GM15510 (cell line): Measurements from ENCODE around the gene OR52B6.

ENCODE experiments used
- POLR2A ChIP-seq: IDR thresholded peaks from 3 replicates; pipeline ENCODE4 v1.6.1; 2011; ENCODE audit warnings: borderline replicate concordance; ENCODE audit not compliant: insufficient read length; ENCODE audit errors: extremely low read depth

The OR52B6 gene

GRCh38 chr11:5575152-5575551, 5.5 kb upstream of the OR52B6 start:
- no peak for TF ChIP-seq POLR2A

- TF ChIP-seq POLR2A: no peak
Measured at GRCh38 chr11:5577101-5577500, 3.6 kb upstream of the OR52B6 start.

GRCh38 chr11:5581014-5581413, 337 bp downstream of the OR52B6 start:
- TF ChIP-seq POLR2A: no peak

GRCh38 chr11:5591613-5592012, 10.9 kb downstream of the OR52B6 start:
- no peak for TF ChIP-seq POLR2A

- no peak for TF ChIP-seq POLR2A
Measured at GRCh38 chr11:5592615-5593014, 11.9 kb downstream of the OR52B6 start.

- no peak for TF ChIP-seq POLR2A
Measured at GRCh38 chr11:5593146-5593545, 12.5 kb downstream of the OR52B6 start.

- TF ChIP-seq POLR2A: peak; percentile 17
Measured at GRCh38 chr11:5596607-5597201, 16.0 kb downstream of the OR52B6 start, which contains the start of gene TRIM6. TSS of gene TRIM6 (plus strand) at chr11:5596637. CDS start at chr11:5596898, 261 bp downstream.

GRCh38 chr11:5597953-5598352, 17.3 kb downstream of the OR52B6 start:
- no peak for TF ChIP-seq POLR2A

- TF ChIP-seq POLR2A: no peak
Measured at GRCh38 chr11:5600374-5600851, 19.7 kb downstream of the OR52B6 start.

- TF ChIP-seq POLR2A: no peak
Measured at GRCh38 chr11:5603326-5603725, 22.6 kb downstream of the OR52B6 start.

GRCh38 chr11:5604896-5605295, 24.2 kb downstream of the OR52B6 start:
- no peak for TF ChIP-seq POLR2A

GRCh38 chr11:5605849-5606248, 25.2 kb downstream of the OR52B6 start:
- TF ChIP-seq POLR2A: no peak

- TF ChIP-seq POLR2A: no peak
Measured at GRCh38 chr11:5608808-5609207, 28.1 kb downstream of the OR52B6 start.

GRCh38 chr11:5610446-5610845, 29.8 kb downstream of the OR52B6 start:
- no peak for TF ChIP-seq POLR2A

GRCh38 chr11:5611627-5612026, 30.9 kb downstream of the OR52B6 start:
- TF ChIP-seq POLR2A: no peak

GRCh38 chr11:5618807-5619206, 38.1 kb downstream of the OR52B6 start:
- TF ChIP-seq POLR2A: no peak
